Neural progenitor cell (in vitro differentiated cells): ENCODE results near the gene EID2B. TPM values are rescaled to one million over a fixed set of nuclear protein-coding genes. Genes with fewer than 3 reads are reported as not detected.

Source experiments
- DNase-seq: peaks from one replicate; pipeline ENCODE4 v3.0.0-alpha.2; 2016; ENCODE audit warnings: low spot score
- H2AFZ ChIP-seq: fragments of 200-600 bp; sonication (generic); replicated peaks from 2 replicates; pipeline ENCODE4 v1.6.1; 2016; ENCODE audit warnings: antibody characterized with exemption
- H3F3A ChIP-seq: fragments of 200-600 bp; sonication (generic); 2 replicates; pipeline ENCODE4 v1.6.1; 2016; ENCODE audit warnings: antibody characterized with exemption, low read depth
- H3K27ac ChIP-seq: fragments of 200-600 bp; sonication (generic); 2 replicates; pipeline ENCODE4 v1.5.1; 2016; ENCODE audit warnings: mild to moderate bottlenecking
- H3K27me3 ChIP-seq: fragments of 200-600 bp; sonication (generic); 2 replicates; pipeline ENCODE4 v1.6.1; 2016; ENCODE audit warnings: mild to moderate bottlenecking, moderate library complexity
- H3K36me3 ChIP-seq: fragments of 200-600 bp; sonication (generic); 2 replicates; pipeline ENCODE4 v1.5.1; 2016
- H3K4me1 ChIP-seq: fragments of 200-600 bp; sonication (generic); 2 replicates; pipeline ENCODE4 v1.6.1; 2016; ENCODE audit warnings: mixed run types
- H3K4me2 ChIP-seq: fragments of 200-600 bp; sonication (generic); 2 replicates; pipeline ENCODE4 v1.6.1; 2016
- H3K4me3 ChIP-seq: fragments of 200-600 bp; sonication (generic); 2 replicates; pipeline ENCODE4 v1.5.1; 2016
- H3K79me2 ChIP-seq: fragments of 200-600 bp; sonication (generic); 2 replicates; pipeline ENCODE4 v1.6.1; 2016; ENCODE audit warnings: low read depth
- H3K9ac ChIP-seq: fragments of 200-600 bp; sonication (generic); 2 replicates; pipeline ENCODE4 v1.6.1; 2016
- H3K9me3 ChIP-seq: fragments of 200-600 bp; sonication (generic); 2 replicates; pipeline ENCODE4 v1.5.1; 2016; ENCODE audit warnings: low read depth
- H4K20me1 ChIP-seq: fragments of 200-600 bp; sonication (generic); 2 replicates; pipeline ENCODE4 v1.6.1; 2016; ENCODE audit warnings: low read depth
- H3K27ac Mint-ChIP-seq: 3 replicates; pipeline ENCODE4 v1.8.0; 2021; ENCODE audit warnings: mixed read lengths
- H3K27me3 Mint-ChIP-seq: 2 replicates; pipeline ENCODE4 v1.8.0; 2022; ENCODE audit warnings: low read depth, mild to moderate bottlenecking, inconsistent platforms, moderate library complexity, mixed read lengths; ENCODE audit not compliant: insufficient read depth
- H3K36me3 Mint-ChIP-seq: 3 replicates; pipeline ENCODE4 v1.8.0; 2021; ENCODE audit warnings: mixed read lengths
- H3K4me1 Mint-ChIP-seq: 3 replicates; pipeline ENCODE4 v1.8.0; 2021; ENCODE audit warnings: mixed read lengths
- H3K4me3 Mint-ChIP-seq: 3 replicates; pipeline ENCODE4 v1.8.0; 2021; ENCODE audit warnings: mild to moderate bottlenecking, moderate library complexity, mixed read lengths
- H3K9me3 Mint-ChIP-seq: 3 replicates; pipeline ENCODE4 v1.8.0; 2020; ENCODE audit warnings: mixed read lengths
- CTCF ChIP-seq: fragments of 200-600 bp; sonication (generic); IDR thresholded peaks from 2 replicates; pipeline ENCODE4 v1.5.1; 2017; ENCODE audit warnings: antibody characterized with exemption, mild to moderate bottlenecking
- EZH2 ChIP-seq: fragments of 200-600 bp; sonication (generic); IDR thresholded peaks from 2 replicates; pipeline ENCODE4 v1.6.1; 2017; ENCODE audit warnings: antibody characterized with exemption, mild to moderate bottlenecking, moderate library complexity
- EZH2phosphoT487 ChIP-seq: fragments of 200-600 bp; sonication (generic); IDR thresholded peaks from 2 replicates; pipeline ENCODE4 v1.6.1; 2017; ENCODE audit warnings: antibody characterized with exemption
- total RNA-seq: library from RNA; depleted of rRNA; stranded (reverse); fragments of >200 nt; gene quantifications from 2 replicates; pipeline ENCODE4 v1.2.3, GENCODE V29; 2015; ENCODE audit warnings: low replicate concordance

Gene EID2B
- total RNA-seq, 1 donor from 2014 or later = 11.1 TPM

- H3K27me3 ChIP-seq = no peaks in the 10 kb centered on the region
- no peak for DNase-seq
- H3K4me3 Mint-ChIP-seq = peak overlapping the region; percentile 97
- H3K27ac Mint-ChIP-seq = peak overlapping the region; percentile 98
- H3K4me1 Mint-ChIP-seq = peaks cover 35% of the 10 kb centered on the region
- H3K79me2 ChIP-seq = peaks cover 22% of the 10 kb centered on the region
- H2AFZ ChIP-seq = peak overlapping the region; percentile 97
- H3K27ac ChIP-seq = no peak overlapping the region
- no peaks in the 10 kb centered on the region for H3K36me3 ChIP-seq
- H3K36me3 Mint-ChIP-seq = peaks cover 3% of the 10 kb centered on the region
- H3K4me2 ChIP-seq = peak overlapping the region; percentile 37
- H3K4me1 ChIP-seq = peaks cover 22% of the 10 kb centered on the region
- peaks cover 21% of the 10 kb centered on the region for H3F3A ChIP-seq
- peaks cover 17% of the 10 kb centered on the region for H4K20me1 ChIP-seq
- no peaks in the 10 kb centered on the region for H3K9me3 Mint-ChIP-seq
- H3K9me3 ChIP-seq = no peaks in the 10 kb centered on the region
- no peak overlapping the region for H3K9ac ChIP-seq
- no peak for TF ChIP-seq CTCF
- TF ChIP-seq EZH2 = no peak
- no peak for TF ChIP-seq EZH2phosphoT487
- peak overlapping the region; percentile 88 for H3K4me3 ChIP-seq
- H3K27me3 Mint-ChIP-seq = peaks cover 3% of the 10 kb centered on the region
These were observed 7.7 kb upstream of the EID2B start for GRCh38 chr19:39540333-39540673.

DNA sequence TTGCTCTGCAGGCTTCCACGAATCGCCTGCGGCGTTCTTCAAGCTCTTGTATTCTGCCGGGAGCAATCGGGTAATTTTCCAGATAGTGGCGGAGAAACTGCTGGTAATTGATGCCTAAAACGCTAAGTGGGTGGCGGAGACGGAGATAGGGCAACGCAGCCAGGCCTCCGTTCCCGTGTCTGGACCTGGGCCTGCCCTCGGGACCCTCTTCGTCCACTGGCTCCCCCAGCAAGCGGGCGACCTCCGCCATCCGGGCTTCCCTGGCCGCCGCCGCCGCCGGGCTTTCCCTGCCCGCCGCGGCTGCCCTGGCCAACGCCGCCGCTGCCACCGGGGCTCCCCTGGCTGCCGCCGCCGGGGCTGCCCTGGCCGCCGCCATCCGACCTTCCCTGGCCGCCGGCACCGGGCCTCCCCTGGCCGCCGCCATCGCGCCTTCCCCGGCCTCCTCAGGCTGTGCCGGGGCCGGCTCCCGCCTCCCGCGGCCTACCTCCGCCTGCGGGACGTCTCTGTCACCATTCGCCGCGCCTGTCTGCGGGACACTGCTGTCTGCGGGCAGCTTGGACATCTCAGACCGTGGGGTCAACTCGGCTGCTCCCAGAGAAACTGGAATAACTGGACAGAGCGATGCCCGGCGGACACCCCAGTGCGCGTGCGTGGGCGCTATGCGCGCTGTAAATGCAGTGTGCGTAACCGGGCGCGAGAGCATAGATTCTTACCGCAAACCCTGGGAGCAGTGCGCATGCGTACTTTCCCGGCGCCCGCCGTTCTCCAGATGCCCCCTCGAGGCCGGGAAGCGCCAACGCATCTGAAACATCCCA lies 7.1 kb upstream of the EID2B start, which contains the start of gene EID2:
Gene EID2 (minus strand): TSS at position 644 of the 815 bp plus-strand sequence. CDS start 82 bp downstream, at position 562.
- Histone ChIP-seq H3K79me2 (peaks cover 22% of the 10 kb centered on the region), H3K4me3 (peak within 1 kb of the TSS; percentile 88), H3K36me3 (no peaks in the 10 kb centered on the region), H3K4me1 (peaks cover 22% of the 10 kb centered on the region), H3K9ac (peak within 1 kb of the TSS; percentile 75), H3K9me3 (no peaks in the 10 kb centered on the region), H3K27ac (peak within 1 kb of the TSS; percentile 78), H3F3A (peaks cover 21% of the 10 kb centered on the region), H3K27me3 (no peaks in the 10 kb centered on the region), H2AFZ (peak within 1 kb of the TSS; percentile 97), H4K20me1 (peaks cover 17% of the 10 kb centered on the region), H3K4me2 (peak within 1 kb of the TSS; percentile 90)
- DNase-seq = peak; percentile 97
- Mint-ChIP-seq H3K36me3 (peaks cover 3% of the 10 kb centered on the region), H3K4me3 (peak within 1 kb of the TSS; percentile 97), H3K4me1 (peaks cover 35% of the 10 kb centered on the region), H3K9me3 (no peaks in the 10 kb centered on the region), H3K27ac (peak within 1 kb of the TSS; percentile 98), H3K27me3 (peaks cover 3% of the 10 kb centered on the region)
- TF ChIP-seq EZH2phosphoT487 = no peak
- TF ChIP-seq EZH2 = no peak
- peak; percentile 72 for TF ChIP-seq CTCF

DNA sequence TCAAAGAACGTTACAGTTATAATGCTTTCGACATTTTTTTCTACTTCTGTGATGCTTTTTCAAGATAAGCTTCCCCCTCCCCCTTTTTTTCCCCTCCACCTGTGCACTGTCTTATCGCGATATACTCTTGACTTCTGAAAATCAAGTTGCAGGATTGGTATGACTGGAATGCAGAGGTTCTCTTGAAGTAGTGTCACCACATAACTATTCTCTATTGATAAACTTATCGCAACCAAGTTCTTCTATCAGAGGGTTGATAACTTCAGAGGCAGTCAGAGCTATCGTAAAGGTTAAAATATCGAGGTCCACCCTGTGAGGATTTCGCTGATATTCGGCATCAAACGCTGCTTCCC lies 6.5 kb upstream of the EID2B start:
- Histone ChIP-seq H3K9ac (peak overlapping the region; percentile 74), H3K27ac (peak overlapping the region; percentile 78), H3K36me3 (no peaks in the 10 kb centered on the region), H3K4me3 (peak overlapping the region; percentile 88), H3K79me2 (peaks cover 22% of the 10 kb centered on the region), H2AFZ (peak overlapping the region; percentile 66), H3K4me2 (peak overlapping the region; percentile 90), H3K4me1 (peaks cover 22% of the 10 kb centered on the region), H3K27me3 (no peaks in the 10 kb centered on the region), H4K20me1 (peaks cover 17% of the 10 kb centered on the region), H3K9me3 (no peaks in the 10 kb centered on the region), H3F3A (peaks cover 21% of the 10 kb centered on the region)
- H3K4me1 Mint-ChIP-seq = peaks cover 35% of the 10 kb centered on the region
- DNase-seq = peak; percentile 49
- H3K27ac Mint-ChIP-seq = peak overlapping the region; percentile 78
- H3K9me3 Mint-ChIP-seq = no peaks in the 10 kb centered on the region
- H3K27me3 Mint-ChIP-seq = peaks cover 3% of the 10 kb centered on the region
- no peak for TF ChIP-seq CTCF
- TF ChIP-seq EZH2 = no peak
- TF ChIP-seq EZH2phosphoT487 = no peak
- H3K4me3 Mint-ChIP-seq = peak overlapping the region; percentile 93
- H3K36me3 Mint-ChIP-seq = peaks cover 3% of the 10 kb centered on the region
